ENCODE results near the gene SAXO1.

The SAXO1 gene

GRCh38 chr9:18921366-18922075 is 111.5 kb downstream of the SAXO1 start:
- no peak overlapping the region for H3K4me3 ChIP-seq (ENCODE audit: low read length)
- no peaks in the 10 kb centered on the region for H3K36me3 ChIP-seq (replicated peaks; ENCODE audit: low read depth, low read length)
- no peaks in the 10 kb centered on the region for H3K9me3 ChIP-seq (ENCODE audit: insufficient read depth, low read length)
- H4K20me1 ChIP-seq (ENCODE audit: insufficient read depth, low read length): no peaks in the 10 kb centered on the region
- H3K27ac ChIP-seq (ENCODE audit: low read length): no peak overlapping the region
- H2AFZ ChIP-seq (ENCODE audit: low read depth, low read length): no peak overlapping the region
- H3K4me1 ChIP-seq (ENCODE audit: low read length): no peaks in the 10 kb centered on the region
- H3K79me2 ChIP-seq (ENCODE audit: low read length): no peaks in the 10 kb centered on the region
- H3K27me3 ChIP-seq (ENCODE audit: low read depth, low read length): no peaks in the 10 kb centered on the region
- H3K9ac ChIP-seq (ENCODE audit: low read length): no peak overlapping the region
- no peak for TF ChIP-seq EZH2phosphoT487 (IDR thresholded peaks at IDR 0.05; ENCODE audit: low read depth)
- TF ChIP-seq CTCF (IDR thresholded peaks at IDR 0.05; ENCODE audit: low read depth, low read length): no peak
- H3K4me2 ChIP-seq (ENCODE audit: low read length): no peak overlapping the region

GRCh38 chr9:18920141-18921084 is 112.6 kb downstream of the SAXO1 start:
- H3K27ac ChIP-seq (ENCODE audit: low read length): no peak overlapping the region
- no peaks in the 10 kb centered on the region for H4K20me1 ChIP-seq (ENCODE audit: insufficient read depth, low read length)
- H3K9me3 ChIP-seq (ENCODE audit: insufficient read depth, low read length): no peaks in the 10 kb centered on the region
- no peaks in the 10 kb centered on the region for H3K79me2 ChIP-seq (ENCODE audit: low read length)
- peaks cover 7% of the 10 kb centered on the region; the same call in 1 of the 2 replicates for H3K27me3 ChIP-seq (ENCODE audit: low read depth, low read length)
- no peak overlapping the region for H3K4me3 ChIP-seq (ENCODE audit: low read length)
- H2AFZ ChIP-seq (ENCODE audit: low read depth, low read length): no peak overlapping the region
- H3K9ac ChIP-seq (ENCODE audit: low read length): no peak overlapping the region
- no peak overlapping the region for H3K4me2 ChIP-seq (ENCODE audit: low read length)
- no peaks in the 10 kb centered on the region for H3K4me1 ChIP-seq (ENCODE audit: low read length)
- TF ChIP-seq EZH2phosphoT487 (IDR thresholded peaks at IDR 0.05; ENCODE audit: low read depth) (no peak), CTCF (IDR thresholded peaks at IDR 0.05; ENCODE audit: low read depth, low read length) (no peak)
- H3K36me3 ChIP-seq (replicated peaks; ENCODE audit: low read depth, low read length): no peaks in the 10 kb centered on the region

- Histone ChIP-seq H3K9ac (ENCODE audit: low read length) (no peak overlapping the region), H3K79me2 (ENCODE audit: low read length) (no peaks in the 10 kb centered on the region), H4K20me1 (ENCODE audit: insufficient read depth, low read length) (no peaks in the 10 kb centered on the region), H3K4me1 (ENCODE audit: low read length) (no peaks in the 10 kb centered on the region), H2AFZ (ENCODE audit: low read depth, low read length) (no peak overlapping the region), H3K36me3 (replicated peaks; ENCODE audit: low read depth, low read length) (no peaks in the 10 kb centered on the region), H3K4me2 (ENCODE audit: low read length) (no peak overlapping the region), H3K27ac (ENCODE audit: low read length) (no peak overlapping the region), H3K4me3 (ENCODE audit: low read length) (no peak overlapping the region), H3K27me3 (ENCODE audit: low read depth, low read length) (peaks cover 39% of the 10 kb centered on the region; the same call in 1 of the 2 replicates), H3K9me3 (ENCODE audit: insufficient read depth, low read length) (no peaks in the 10 kb centered on the region)
- no peak for TF ChIP-seq CTCF (IDR thresholded peaks at IDR 0.05; ENCODE audit: low read depth, low read length)
- no peak for TF ChIP-seq EZH2phosphoT487 (IDR thresholded peaks at IDR 0.05; ENCODE audit: low read depth)
Observed at GRCh38 chr9:18911714-18912342, 121.2 kb downstream of the SAXO1 start.

GRCh38 chr9:18910916-18911315 is 122.1 kb downstream of the SAXO1 start:
- Histone ChIP-seq H2AFZ (ENCODE audit: low read depth, low read length) (no peak overlapping the region), H3K9me3 (ENCODE audit: insufficient read depth, low read length) (no peaks in the 10 kb centered on the region), H3K9ac (ENCODE audit: low read length) (no peak overlapping the region), H3K36me3 (replicated peaks; ENCODE audit: low read depth, low read length) (no peaks in the 10 kb centered on the region), H3K4me1 (ENCODE audit: low read length) (no peaks in the 10 kb centered on the region), H3K4me2 (ENCODE audit: low read length) (no peak overlapping the region), H3K27ac (ENCODE audit: low read length) (no peak overlapping the region), H3K27me3 (ENCODE audit: low read depth, low read length) (peaks cover 35% of the 10 kb centered on the region; the same call in 1 of the 2 replicates), H3K4me3 (ENCODE audit: low read length) (no peak overlapping the region), H4K20me1 (ENCODE audit: insufficient read depth, low read length) (no peaks in the 10 kb centered on the region), H3K79me2 (ENCODE audit: low read length) (no peaks in the 10 kb centered on the region)
- TF ChIP-seq EZH2phosphoT487 (IDR thresholded peaks at IDR 0.05; ENCODE audit: low read depth) (no peak), CTCF (IDR thresholded peaks at IDR 0.05; ENCODE audit: low read depth, low read length) (no peak)

Data from OCI-LY3 (cell line).